ENCODE measurements around the gene PSD2. TPM values are rescaled to one million over a fixed set of nuclear protein-coding genes. Genes with fewer than 3 reads are reported as not detected.
A peak's percentile ranks its signal among the peaks of the same experiment; 100 is the strongest.

The PSD2 gene
- total and polyA plus RNA-seq, 11 donors = 0.04 to 0.11 (median 0.04) TPM; not detected in 8

- no peak overlapping the region for H3K4me3 ChIP-seq
- H3K36me3 ChIP-seq = no peaks in the 10 kb centered on the region
- H3K27me3 ChIP-seq = peaks cover 0 to 4% (median 0%) of the 10 kb centered on the region in 9 donors
- TF ChIP-seq POLR2A (IDR thresholded peaks at IDR 0.05) (no peak), CTCF (IDR thresholded peaks at IDR 0.05) (no peak)
- DNase-seq (no peak), ATAC-seq (no peak)
- H3K4me1 ChIP-seq = no peaks in the 10 kb centered on the region
- intact Hi-C loops (cut with DNase I) = no loop called here
- no peaks in the 10 kb centered on the region for H3K9me3 ChIP-seq
- 88 to 93% (median 91%) methylated on average over 17 to 25 of the region's 25 CpGs for WGBS, 4 donors
- H3K27ac ChIP-seq = no peak overlapping the region
These were observed 17.5 kb downstream of the PSD2 start for GRCh38 chr5:139812836-139813805.

- H3K4me3 ChIP-seq = no peak overlapping the region
- ATAC-seq (no peak), DNase-seq (peak in 1 of 5 donors; percentile 43)
- no peak for TF ChIP-seq POLR2A (IDR thresholded peaks at IDR 0.05)
- TF ChIP-seq CTCF (IDR thresholded peaks at IDR 0.05) = no peak
- H3K27me3 ChIP-seq = no peaks in the 10 kb centered on the region
- H3K27ac ChIP-seq = no peak overlapping the region
- 83 to 90% (median 88%) methylated on average over 9 to 14 of the region's 14 CpGs for WGBS, 4 donors
- H3K9me3 ChIP-seq = peaks cover 0 to 10% (median 0%) of the 10 kb centered on the region in 12 donors
- H3K36me3 ChIP-seq = no peaks in the 10 kb centered on the region
- intact Hi-C loops (cut with DNase I) = no loop called here
- H3K4me1 ChIP-seq = no peaks in the 10 kb centered on the region
These were observed 18.6 kb downstream of the PSD2 start for GRCh38 chr5:139814191-139814601.

GRCh38 chr5:139814704-139815280 lies 19.2 kb downstream of the PSD2 start:
- no peak overlapping the region for H3K4me3 ChIP-seq
- intact Hi-C loops (cut with DNase I) = no loop called here
- DNase-seq (no peak), ATAC-seq (no peak)
- H3K4me1 ChIP-seq = no peaks in the 10 kb centered on the region
- peaks cover 0 to 12% (median 0%) of the 10 kb centered on the region in 12 donors for H3K9me3 ChIP-seq
- no peaks in the 10 kb centered on the region for H3K36me3 ChIP-seq
- no peak overlapping the region for H3K27ac ChIP-seq
- 84 to 93% (median 91%) methylated on average over 11 of the region's 11 CpGs for WGBS, 4 donors
- no peak for TF ChIP-seq POLR2A (IDR thresholded peaks at IDR 0.05)
- TF ChIP-seq CTCF (IDR thresholded peaks at IDR 0.05) = no peak
- no peaks in the 10 kb centered on the region for H3K27me3 ChIP-seq

GRCh38 chr5:139816566-139816965 lies 21.0 kb downstream of the PSD2 start:
- Histone ChIP-seq H3K9me3 (peaks cover 0 to 12% (median 0%) of the 10 kb centered on the region in 12 donors), H3K27me3 (no peaks in the 10 kb centered on the region), H3K27ac (no peak overlapping the region), H3K4me3 (no peak overlapping the region), H3K4me1 (no peaks in the 10 kb centered on the region), H3K36me3 (no peaks in the 10 kb centered on the region)
- DNase-seq = no peak
- TF ChIP-seq CTCF (IDR thresholded peaks at IDR 0.05) (no peak), POLR2A (IDR thresholded peaks at IDR 0.05) (no peak)
- ATAC-seq = no peak
- WGBS, 4 donors = 85 to 89% (median 86%) methylated on average over 12 of the region's 12 CpGs
- intact Hi-C loops (cut with DNase I) = no loop called here

Measured in heart left ventricle (tissue), 16 donors.